ACC112 (cell line): ENCODE results near the gene TFAM.

Experiments used
- H2AFZ ChIP-seq: fragments of 200-600 bp; sonication (generic); one replicate; pipeline ENCODE4 v1.6.0; 2017; ENCODE audit warnings: antibody characterized with exemption, low read length; ENCODE audit not compliant: unreplicated experiment
- H3K27ac ChIP-seq: fragments of 200-600 bp; sonication (generic); 2 replicates; pipeline ENCODE4 v1.5.1; 2014; ENCODE audit warnings: low read depth, mild to moderate bottlenecking, antibody characterized with exemption, low read length, moderate library complexity
- H3K27me3 ChIP-seq: fragments of 200-600 bp; sonication (generic); 2 replicates; pipeline ENCODE4 v1.6.1; 2014; ENCODE audit warnings: mild to moderate bottlenecking, antibody characterized with exemption, low read length, moderate library complexity, mixed read lengths; ENCODE audit not compliant: insufficient read depth
- H3K36me3 ChIP-seq: fragments of 200-600 bp; sonication (generic); 2 replicates; pipeline ENCODE4 v1.6.1; 2016; ENCODE audit warnings: mild to moderate bottlenecking, antibody characterized with exemption, low read length, moderate library complexity, mixed read lengths; ENCODE audit not compliant: insufficient read depth
- H3K4me1 ChIP-seq: fragments of 200-600 bp; sonication (generic); one replicate; pipeline ENCODE4 v1.6.1; 2016; ENCODE audit warnings: low read length, mixed read lengths; ENCODE audit not compliant: insufficient read depth, unreplicated experiment, control insufficient read depth
- H3K4me3 ChIP-seq: fragments of 200-600 bp; sonication (generic); 2 replicates; pipeline ENCODE4 v1.5.1; 2014; ENCODE audit warnings: mild to moderate bottlenecking, low read depth, low read length
- H3K79me2 ChIP-seq: fragments of 200-600 bp; sonication (generic); one replicate; pipeline ENCODE4 v1.6.0; 2016; ENCODE audit warnings: low read length; ENCODE audit not compliant: control insufficient read depth, unreplicated experiment, insufficient read depth

Gene TFAM

GRCh38 chr10:58384999-58385783, at the start of gene TFAM:
TSS of gene TFAM (plus strand) at chr10:58385410. CDS start at chr10:58385548, 138 bp downstream.
- Histone ChIP-seq H3K79me2 (peaks cover 34% of the 10 kb centered on the region), H3K4me3 (peak within 1 kb of the TSS; percentile 95), H3K4me1 (peaks cover 9% of the 10 kb centered on the region), H3K36me3 (peaks cover 22% of the 10 kb centered on the region; the same call in 1 of the 2 replicates), H2AFZ (peak within 1 kb of the TSS; percentile 92), H3K27ac (peak within 1 kb of the TSS; percentile 66), H3K27me3 (no peaks in the 10 kb centered on the region)

- peak overlapping the region; percentile 93 for H3K4me3 ChIP-seq
- H2AFZ ChIP-seq: no peak overlapping the region
- H3K79me2 ChIP-seq: peaks cover 38% of the 10 kb centered on the region
- H3K36me3 ChIP-seq: no peaks in the 10 kb centered on the region
- H3K27me3 ChIP-seq: peaks cover 10% of the 10 kb centered on the region; the same call in 1 of the 2 replicates
- peaks cover 6% of the 10 kb centered on the region for H3K4me1 ChIP-seq
- H3K27ac ChIP-seq: no peak overlapping the region
Measured at GRCh38 chr10:58336242-58336641, 49.0 kb upstream of the TFAM start.

- no peak overlapping the region for H2AFZ ChIP-seq
- H3K4me3 ChIP-seq: no peak overlapping the region
- no peak overlapping the region for H3K27ac ChIP-seq
- no peaks in the 10 kb centered on the region for H3K36me3 ChIP-seq
- H3K4me1 ChIP-seq: no peaks in the 10 kb centered on the region
- no peaks in the 10 kb centered on the region for H3K27me3 ChIP-seq
- H3K79me2 ChIP-seq: peaks cover 27% of the 10 kb centered on the region
Measured at GRCh38 chr10:58341422-58341821, 43.8 kb upstream of the TFAM start.

- H3K36me3 ChIP-seq: no peaks in the 10 kb centered on the region
- H3K27ac ChIP-seq: no peak overlapping the region
- peaks cover 22% of the 10 kb centered on the region for H3K79me2 ChIP-seq
- H3K4me3 ChIP-seq: no peak overlapping the region
- no peaks in the 10 kb centered on the region for H3K4me1 ChIP-seq
- no peak overlapping the region for H2AFZ ChIP-seq
- no peaks in the 10 kb centered on the region for H3K27me3 ChIP-seq
Measured at GRCh38 chr10:58341947-58342346, 43.3 kb upstream of the TFAM start.

GRCh38 chr10:58347967-58348366, 37.2 kb upstream of the TFAM start:
- Histone ChIP-seq H3K27ac (no peak overlapping the region), H3K27me3 (no peaks in the 10 kb centered on the region), H3K79me2 (peaks cover 15% of the 10 kb centered on the region), H3K4me3 (no peak overlapping the region), H3K36me3 (no peaks in the 10 kb centered on the region), H2AFZ (no peak overlapping the region), H3K4me1 (no peaks in the 10 kb centered on the region)

GRCh38 chr10:58348571-58349033, 36.6 kb upstream of the TFAM start:
- no peak overlapping the region for H2AFZ ChIP-seq
- no peaks in the 10 kb centered on the region for H3K36me3 ChIP-seq
- H3K27me3 ChIP-seq: no peaks in the 10 kb centered on the region
- peaks cover 16% of the 10 kb centered on the region for H3K79me2 ChIP-seq
- no peak overlapping the region for H3K4me3 ChIP-seq
- no peaks in the 10 kb centered on the region for H3K4me1 ChIP-seq
- H3K27ac ChIP-seq: no peak overlapping the region

- H3K27ac ChIP-seq: no peak overlapping the region
- H2AFZ ChIP-seq: no peak overlapping the region
- H3K4me3 ChIP-seq: no peak overlapping the region
- no peaks in the 10 kb centered on the region for H3K4me1 ChIP-seq
- H3K27me3 ChIP-seq: no peaks in the 10 kb centered on the region
- H3K36me3 ChIP-seq: no peaks in the 10 kb centered on the region
- peaks cover 16% of the 10 kb centered on the region for H3K79me2 ChIP-seq
Measured at GRCh38 chr10:58350023-58350422, 35.2 kb upstream of the TFAM start.

- Histone ChIP-seq H3K27ac (no peak overlapping the region), H3K27me3 (no peaks in the 10 kb centered on the region), H3K79me2 (peaks cover 16% of the 10 kb centered on the region), H3K4me3 (no peak overlapping the region), H3K4me1 (no peaks in the 10 kb centered on the region), H3K36me3 (no peaks in the 10 kb centered on the region), H2AFZ (no peak overlapping the region)
Measured at GRCh38 chr10:58350619-58351323, 34.4 kb upstream of the TFAM start.

GRCh38 chr10:58351616-58352578, 33.3 kb upstream of the TFAM start:
- H3K4me3 ChIP-seq: no peak overlapping the region
- peaks cover 16% of the 10 kb centered on the region for H3K79me2 ChIP-seq
- H3K4me1 ChIP-seq: peaks cover 4% of the 10 kb centered on the region
- H3K27me3 ChIP-seq: no peaks in the 10 kb centered on the region
- no peak overlapping the region for H2AFZ ChIP-seq
- no peak overlapping the region for H3K27ac ChIP-seq
- no peaks in the 10 kb centered on the region for H3K36me3 ChIP-seq

- Histone ChIP-seq H3K79me2 (peaks cover 16% of the 10 kb centered on the region), H2AFZ (no peak overlapping the region), H3K27ac (no peak overlapping the region), H3K36me3 (no peaks in the 10 kb centered on the region), H3K4me1 (peaks cover 4% of the 10 kb centered on the region), H3K4me3 (no peak overlapping the region), H3K27me3 (no peaks in the 10 kb centered on the region)
Measured at GRCh38 chr10:58352956-58353610, 32.1 kb upstream of the TFAM start.
